ENCODE results near the gene MKRN2OS. TPM values are rescaled to one million over a fixed set of nuclear protein-coding genes. Genes with fewer than 3 reads are reported as not detected.

Gene MKRN2OS
- total RNA-seq, 1 donor from 2014 or later, result 0.23 TPM

GRCh38 chr3:12541625-12542024 is 3.7 kb downstream of the MKRN2OS start:
- H3K4me3 ChIP-seq (ENCODE audit: low read depth, low read length), result no peak overlapping the region
- DNase-seq (ENCODE audit: low read depth), result no peak
- TF ChIP-seq, protein P1, sequence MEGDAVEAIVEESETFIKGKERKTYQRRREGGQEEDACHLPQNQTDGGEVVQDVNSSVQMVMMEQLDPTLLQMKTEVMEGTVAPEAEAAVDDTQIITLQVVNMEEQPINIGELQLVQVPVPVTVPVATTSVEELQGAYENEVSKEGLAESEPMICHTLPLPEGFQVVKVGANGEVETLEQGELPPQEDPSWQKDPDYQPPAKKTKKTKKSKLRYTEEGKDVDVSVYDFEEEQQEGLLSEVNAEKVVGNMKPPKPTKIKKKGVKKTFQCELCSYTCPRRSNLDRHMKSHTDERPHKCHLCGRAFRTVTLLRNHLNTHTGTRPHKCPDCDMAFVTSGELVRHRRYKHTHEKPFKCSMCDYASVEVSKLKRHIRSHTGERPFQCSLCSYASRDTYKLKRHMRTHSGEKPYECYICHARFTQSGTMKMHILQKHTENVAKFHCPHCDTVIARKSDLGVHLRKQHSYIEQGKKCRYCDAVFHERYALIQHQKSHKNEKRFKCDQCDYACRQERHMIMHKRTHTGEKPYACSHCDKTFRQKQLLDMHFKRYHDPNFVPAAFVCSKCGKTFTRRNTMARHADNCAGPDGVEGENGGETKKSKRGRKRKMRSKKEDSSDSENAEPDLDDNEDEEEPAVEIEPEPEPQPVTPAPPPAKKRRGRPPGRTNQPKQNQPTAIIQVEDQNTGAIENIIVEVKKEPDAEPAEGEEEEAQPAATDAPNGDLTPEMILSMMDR (conservative IDR thresholded peaks at IDR 0.05; ENCODE audit: low read depth, low read length), result peak; percentile 40

DNA sequence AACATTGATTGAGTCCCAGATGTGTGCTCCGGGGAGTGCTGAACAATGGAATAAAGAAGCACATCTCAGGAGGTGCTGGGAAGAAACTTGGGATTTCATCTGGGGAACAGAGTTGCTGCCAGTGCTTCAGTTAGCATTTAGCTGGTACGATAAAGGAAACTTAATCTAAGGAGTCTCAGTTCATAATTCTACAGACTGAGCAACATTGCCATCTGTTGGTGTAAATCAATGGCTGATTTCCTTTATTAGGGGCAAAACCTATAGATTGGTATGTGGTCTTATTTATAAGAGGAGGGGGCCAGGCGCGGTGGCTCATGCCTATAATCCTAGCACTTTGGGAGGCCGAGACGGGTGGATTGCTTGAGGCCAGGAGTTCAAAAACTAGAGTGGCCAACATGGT is 8.9 kb downstream of the MKRN2OS start:
- TF ChIP-seq, protein P1 (conservative IDR thresholded peaks at IDR 0.05; ENCODE audit: low read depth, low read length), result peak; percentile 10
- H3K4me3 ChIP-seq (ENCODE audit: low read depth, low read length), result no peak overlapping the region
- DNase-seq (ENCODE audit: low read depth), result no peak

- TF ChIP-seq, protein P1 (conservative IDR thresholded peaks at IDR 0.05; ENCODE audit: low read depth, low read length), result no peak
- DNase-seq (ENCODE audit: low read depth), result no peak
These were observed 13.1 kb downstream of the MKRN2OS start for GRCh38 chr3:12532182-12532581.

DNA sequence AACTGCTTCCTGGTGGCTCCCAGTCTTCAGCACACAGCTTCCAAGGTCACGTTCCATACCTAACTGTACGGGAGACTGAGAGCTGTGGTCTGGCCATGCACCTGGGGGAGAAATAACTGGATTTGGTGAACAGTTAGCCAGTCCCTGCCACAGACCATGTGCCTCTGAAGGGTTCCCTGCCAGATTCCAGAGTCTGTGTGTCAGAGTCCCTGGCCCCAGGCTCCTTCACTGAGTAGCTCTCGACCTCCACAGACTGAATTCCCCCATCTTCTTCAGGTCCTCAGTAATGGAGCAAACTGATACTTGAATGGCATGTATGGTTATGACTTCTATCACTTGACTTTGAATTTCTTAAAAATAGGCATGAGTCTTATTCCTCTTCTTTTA is 17.5 kb downstream of the MKRN2OS start:
- no peak overlapping the region for H3K4me3 ChIP-seq (ENCODE audit: low read depth, low read length)
- TF ChIP-seq, protein P1 (conservative IDR thresholded peaks at IDR 0.05; ENCODE audit: low read depth, low read length), result no peak
- DNase-seq (ENCODE audit: low read depth), result no peak

More at GRCh38 chr3:12532182-12532581, 13.1 kb downstream of the MKRN2OS start:
- no peak overlapping the region for H3K4me3 ChIP-seq (ENCODE audit: low read depth, low read length)

DNA sequence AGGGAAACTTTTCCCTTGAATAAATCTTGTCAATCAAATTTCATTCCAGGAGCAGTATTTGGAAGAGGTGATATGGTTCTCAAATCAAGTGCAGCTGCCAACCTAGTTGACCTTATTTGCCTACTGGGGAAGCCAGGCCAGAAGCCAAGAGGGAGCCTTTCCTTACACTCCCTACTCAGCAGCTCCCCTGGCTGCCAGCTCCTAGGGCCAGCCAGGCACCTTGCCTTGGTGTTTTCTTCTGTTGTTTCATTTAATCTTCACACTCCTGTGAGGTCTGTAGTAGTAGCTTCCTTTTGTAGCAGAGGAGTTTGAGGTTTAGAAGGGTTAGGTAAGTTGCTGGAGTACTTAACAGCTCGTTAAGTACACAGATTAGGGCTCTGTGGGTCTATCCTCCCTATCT is 22.6 kb downstream of the MKRN2OS start:
- TF ChIP-seq, protein P1 (conservative IDR thresholded peaks at IDR 0.05; ENCODE audit: low read depth, low read length), result no peak
- no peak for DNase-seq (ENCODE audit: low read depth)

DNA sequence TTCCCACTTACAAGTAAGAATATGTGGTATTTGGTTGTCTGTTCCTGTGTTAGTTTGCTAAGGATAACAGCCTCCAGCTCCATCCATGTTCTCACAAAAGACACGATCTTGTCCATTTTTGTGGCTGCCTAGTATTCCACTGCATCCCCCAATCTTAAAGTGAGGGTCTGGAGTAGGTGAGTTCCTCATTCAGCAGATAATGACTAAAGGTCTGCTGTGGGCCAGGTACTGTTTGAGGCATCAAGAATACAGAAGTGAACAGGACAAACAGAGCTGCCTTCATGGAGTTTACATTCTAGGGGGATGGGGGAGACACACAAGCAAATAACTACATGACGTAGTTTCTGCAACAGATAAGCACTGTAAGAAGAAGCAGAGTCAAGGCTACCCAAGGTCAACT is 24.3 kb downstream of the MKRN2OS start:
- TF ChIP-seq, protein P1 (conservative IDR thresholded peaks at IDR 0.05; ENCODE audit: low read depth, low read length), result no peak

More for the DNA sequence above, 22.6 kb downstream of the MKRN2OS start:
- no peak overlapping the region for H3K4me3 ChIP-seq (ENCODE audit: low read depth, low read length)

GRCh38 chr3:12518261-12519028 is 26.9 kb downstream of the MKRN2OS start:
- TF ChIP-seq, protein P1 (conservative IDR thresholded peaks at IDR 0.05; ENCODE audit: low read depth, low read length), result no peak
- DNase-seq (ENCODE audit: low read depth), result no peak
- H3K4me3 ChIP-seq (ENCODE audit: low read depth, low read length), result no peak overlapping the region

More for the DNA sequence above, 24.3 kb downstream of the MKRN2OS start:
- H3K4me3 ChIP-seq (ENCODE audit: low read depth, low read length), result no peak overlapping the region
- no peak for DNase-seq (ENCODE audit: low read depth)
